Left cardiac atrium (tissue), 4 donors: ENCODE data around the gene ZNF341. TPM values are rescaled to one million over a fixed set of nuclear protein-coding genes. Genes with fewer than 3 reads are reported as not detected.
"Not testable (repeated sequence)": the region's sequence is repeated elsewhere in the genome, so short reads cannot be mapped to it uniquely, and the experiment has no call there.

Source experiments
- ATAC-seq, 2 donors: fragments of 200-7000 bp; cut with Tn5 transposase; one replicate each; pipeline ENCODE4 v1.9.1; 2020; ENCODE audit warnings: mild to moderate bottlenecking in 2 of 2, moderate library complexity in 2 of 2
- DNase-seq: peaks from one replicate; pipeline ENCODE4 v3.0.0-alpha.2; 2020
- intact Hi-C, 2 donors: fragments of 100-400 bp; cut with DNase I; formaldehyde crosslinking; loops; one replicate each; pipeline versions ENCODE4 v1.14.1 to v1.15.1; 2022 to 2023
- total RNA-seq, 2 donors: library from RNA; stranded (reverse); fragmentation: NEBNext Ultra II Directional; extraction: Animal tissue kit (Norgen Biotek cat#: 25700); gene quantifications; one replicate each; pipeline ENCODE4 v1.2.1, GENCODE V29; 2021
- donor health status: DM: no; HTN: yes; CAD: no.
- donor health status: DM: no; HTN: yes; CAD: no; lungs with severe emphysema.
- donor health status: DM: yes; HTN: yes; CAD: no.
- donor health status: Dilated cardiomyopathy.

Gene ZNF341
- total RNA-seq, 2 donors from 2014 or later: 1.1 to 2.0 TPM

- DNase-seq (no peak), ATAC-seq (peak in 1 of 2 donors; percentile 48)
- intact Hi-C loops: no loop called here
These were observed 22.0 kb downstream of the ZNF341 start for GRCh38 chr20:33753763-33754162.

- intact Hi-C loops, ATAC-seq, DNase-seq: not testable (repeated sequence)
These were observed 24.2 kb downstream of the ZNF341 start for GRCh38 chr20:33755936-33756490.

- intact Hi-C loops: no loop called here
- no peak for DNase-seq
- no peak for ATAC-seq
These were observed 25.2 kb downstream of the ZNF341 start for GRCh38 chr20:33757046-33757445.

GRCh38 chr20:33757458-33757857 is 25.7 kb downstream of the ZNF341 start:
- DNase-seq (no peak), ATAC-seq (no peak)
- intact Hi-C loops: no loop called here

- intact Hi-C loops: no loop called here
- no peak for ATAC-seq
- DNase-seq: no peak
These were observed 30.0 kb downstream of the ZNF341 start for GRCh38 chr20:33761698-33762250.

- intact Hi-C loops: no loop called here
- ATAC-seq (no peak), DNase-seq (no peak)
These were observed 33.3 kb downstream of the ZNF341 start for GRCh38 chr20:33765099-33765498.

- ATAC-seq (no peak), DNase-seq (no peak)
- intact Hi-C loops: no loop called here
These were observed 33.8 kb downstream of the ZNF341 start for GRCh38 chr20:33765592-33765991.

GRCh38 chr20:33766686-33767085 is 34.9 kb downstream of the ZNF341 start:
- intact Hi-C loops: no loop called here
- no peak for ATAC-seq
- DNase-seq: no peak

- intact Hi-C loops: no loop called here
- ATAC-seq: no peak
- DNase-seq: no peak
These were observed 36.0 kb downstream of the ZNF341 start for GRCh38 chr20:33767777-33768138.

GRCh38 chr20:33769043-33769442 is 37.2 kb downstream of the ZNF341 start:
- no peak for DNase-seq
- intact Hi-C loops: no loop called here
- ATAC-seq: no peak

GRCh38 chr20:33770005-33770404 is 38.2 kb downstream of the ZNF341 start:
- no peak for DNase-seq

GRCh38 chr20:33771938-33772337 is 40.1 kb downstream of the ZNF341 start:
- DNase-seq (no peak), ATAC-seq (no peak)
- intact Hi-C loops: no loop called here

More at GRCh38 chr20:33770005-33770404, 38.2 kb downstream of the ZNF341 start:
- intact Hi-C loops: no loop called here
- peak in 1 of 2 donors; percentile 24 for ATAC-seq

GRCh38 chr20:33772439-33772838 is 40.6 kb downstream of the ZNF341 start:
- intact Hi-C loops: no loop called here
- ATAC-seq (no peak), DNase-seq (no peak)

GRCh38 chr20:33773412-33774089 is 41.8 kb downstream of the ZNF341 start:
- ATAC-seq: no peak
- no peak for DNase-seq
- intact Hi-C loops: no loop called here

GRCh38 chr20:33777816-33778215 is 46.0 kb downstream of the ZNF341 start:
- intact Hi-C loops: no loop called here
- ATAC-seq (no peak), DNase-seq (no peak)

- DNase-seq (no peak), ATAC-seq (no peak)
- intact Hi-C loops: loop anchor here in 1 of 2 donors (10.0 kb wide), 1 partner anchor 284 kb away; no protein-coding TSS in a partner anchor
These were observed 49.3 kb downstream of the ZNF341 start for GRCh38 chr20:33781133-33781532.

- intact Hi-C loops: loop anchor here in 1 of 2 donors (10.0 kb wide), 1 partner anchor 283 kb away; no protein-coding TSS in a partner anchor
- ATAC-seq (no peak), DNase-seq (no peak)
These were observed 50.1 kb downstream of the ZNF341 start for GRCh38 chr20:33781945-33782344.

GRCh38 chr20:33783256-33783655 is 51.5 kb downstream of the ZNF341 start:
- DNase-seq (no peak), ATAC-seq (no peak)
- intact Hi-C loops: loop anchor here in 1 of 2 donors (10.0 kb wide), 1 partner anchor 282 kb away; no protein-coding TSS in a partner anchor

GRCh38 chr20:33783818-33784217 is 52.0 kb downstream of the ZNF341 start:
- DNase-seq: no peak
- ATAC-seq: no peak
- intact Hi-C loops: loop anchor here in 1 of 2 donors (10.0 kb wide), 1 partner anchor 281 kb away; no protein-coding TSS in a partner anchor

- no peak for DNase-seq
- intact Hi-C loops: loop anchor here in 1 of 2 donors (10.0 kb wide), 1 partner anchor 281 kb away; no protein-coding TSS in a partner anchor
- ATAC-seq: no peak
These were observed 52.4 kb downstream of the ZNF341 start for GRCh38 chr20:33784225-33784624.
